Measurements from ENCODE around the gene MYO5A. TPM values are rescaled to one million over a fixed set of nuclear protein-coding genes. Genes with fewer than 3 reads are reported as not detected.

Gene MYO5A
- total and polyA plus RNA-seq, 2 donors (not counting 1 experiment from before 2014, with no cell fraction given), result 12.2 to 44.4 TPM

- whole genome bisulfite sequencing (ENCODE audit: insufficient coverage), result 100% methylated on average over 1 of the region's 1 CpG
- no peaks in the 10 kb centered on the region for H3K27me3 Mint-ChIP-seq
- Histone ChIP-seq H3K9me3 (ENCODE audit: control extremely low read depth in 1 of 3, control insufficient read depth in 2 of 3, insufficient read depth in 1 of 3, low read length in 2 of 3) (no peaks in the 10 kb centered on the region), H3K79me2 (ENCODE audit: control insufficient read depth, insufficient read depth, low read length) (no peaks in the 10 kb centered on the region), H3K27ac (ENCODE audit: low read length in 2 of 2) (no peak overlapping the region), H3K4me2 (replicated peaks; ENCODE audit: low read depth, low read length, poor library complexity, severe bottlenecking) (no peak overlapping the region), H3K4me1 (ENCODE audit: control insufficient read depth in 2 of 2, insufficient read depth in 2 of 2, low read length in 2 of 2) (no peaks in the 10 kb centered on the region), H3K27me3 (replicated peaks in 1 of 4; ENCODE audit: control extremely low read depth in 1 of 4, control insufficient read depth in 3 of 4, insufficient read depth in 4 of 4, low read length in 3 of 4) (no peaks in the 10 kb centered on the region), H3K9ac (ENCODE audit: low read length) (no peak overlapping the region), H3K4me3 (ENCODE audit: control extremely low read depth in 1 of 5, extremely low read depth in 1 of 5, insufficient read depth in 1 of 5, low read depth in 2 of 5, low read length in 4 of 5) (no peak overlapping the region), H3K36me3 (replicated peaks in 1 of 2; ENCODE audit: control extremely low read depth in 1 of 2, control insufficient read depth in 1 of 2, extremely low read depth in 1 of 2, insufficient read depth in 2 of 2, low read length in 1 of 2) (peaks cover 8 to 36% of the 10 kb centered on the region in 2 experiments), H4K20me1 (ENCODE audit: control insufficient read depth, insufficient read depth, low read length, poor library complexity, severe bottlenecking) (no peaks in the 10 kb centered on the region), H2AFZ (ENCODE audit: insufficient read depth, low read depth, low read length, poor library complexity, severe bottlenecking) (no peak overlapping the region)
- H3K27ac Mint-ChIP-seq, result no peak overlapping the region
- ChIA-PET CTCF (no interaction called here), POLR2A (no interaction called here)
- ATAC-seq (ENCODE audit: low read depth), result no peak
- H3K4me3 Mint-ChIP-seq, result no peak overlapping the region
- DNase-seq, result no peak
- intact Hi-C loops (cut with micrococcal nuclease), result no loop called here
- H3K4me1 Mint-ChIP-seq, result no peaks in the 10 kb centered on the region
- H3K9me3 Mint-ChIP-seq (ENCODE audit: insufficient read depth), result no peaks in the 10 kb centered on the region
- no peak for TF ChIP-seq CTCF (IDR thresholded peaks at IDR 0.05)
- no peak for TF ChIP-seq EZH2 (IDR thresholded peaks at IDR 0.05; ENCODE audit: borderline replicate concordance, insufficient read depth, low read depth, low read length, poor library complexity, severe bottlenecking)
Measured at GRCh38 chr15:52408823-52409222, 119.9 kb downstream of the MYO5A start.

DNA sequence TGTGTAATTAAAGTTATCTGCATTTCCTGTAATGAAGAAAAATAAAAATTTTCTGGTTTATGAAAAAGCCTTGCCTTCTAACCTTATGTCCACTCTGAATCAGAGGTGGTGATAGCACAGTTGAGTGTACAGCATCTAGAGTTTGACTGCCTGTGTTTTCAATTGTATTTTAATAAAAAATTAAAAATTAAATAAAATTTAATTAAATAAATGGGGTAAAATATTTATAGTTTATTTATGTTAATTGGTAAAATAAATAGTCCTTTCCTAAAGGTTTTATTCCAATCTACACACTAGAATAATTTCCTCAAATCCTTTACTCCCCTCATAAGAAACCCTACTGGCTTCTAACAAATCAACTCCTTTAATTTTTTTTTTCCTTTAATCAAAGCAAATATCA lies 121.3 kb downstream of the MYO5A start:
- Mint-ChIP-seq H3K9me3 (ENCODE audit: insufficient read depth) (no peaks in the 10 kb centered on the region), H3K4me1 (no peaks in the 10 kb centered on the region), H3K4me3 (no peak overlapping the region), H3K27ac (no peak overlapping the region), H3K27me3 (no peaks in the 10 kb centered on the region)
- TF ChIP-seq CTCF (IDR thresholded peaks at IDR 0.05), result no peak
- no peak overlapping the region for H3K4me3 ChIP-seq (ENCODE audit: control extremely low read depth in 1 of 5, extremely low read depth in 1 of 5, insufficient read depth in 1 of 5, low read depth in 2 of 5, low read length in 4 of 5)
- H3K36me3 ChIP-seq (replicated peaks in 1 of 2; ENCODE audit: control extremely low read depth in 1 of 2, control insufficient read depth in 1 of 2, extremely low read depth in 1 of 2, insufficient read depth in 2 of 2, low read length in 1 of 2), result peaks cover 11 to 38% of the 10 kb centered on the region in 2 experiments
- no peaks in the 10 kb centered on the region for H3K4me1 ChIP-seq (ENCODE audit: control insufficient read depth in 2 of 2, insufficient read depth in 2 of 2, low read length in 2 of 2)
- H3K27ac ChIP-seq (ENCODE audit: low read length in 2 of 2), result no peak overlapping the region
- H3K9me3 ChIP-seq (ENCODE audit: control extremely low read depth in 1 of 3, control insufficient read depth in 2 of 3, insufficient read depth in 1 of 3, low read length in 2 of 3), result no peaks in the 10 kb centered on the region
- POLR2A ChIA-PET, result interaction anchor here (0.6 kb wide), 1 partner anchor 116 kb away, joined by 6 read pairs; no protein-coding TSS in a partner anchor
- CTCF ChIA-PET, result interaction anchor here (1.1 kb wide), 1 partner anchor 27 kb away, joined by 3 read pairs; no protein-coding TSS in a partner anchor
- H3K79me2 ChIP-seq (ENCODE audit: control insufficient read depth, insufficient read depth, low read length), result no peaks in the 10 kb centered on the region
- no peak overlapping the region for H3K4me2 ChIP-seq (replicated peaks; ENCODE audit: low read depth, low read length, poor library complexity, severe bottlenecking)
- H2AFZ ChIP-seq (ENCODE audit: insufficient read depth, low read depth, low read length, poor library complexity, severe bottlenecking), result no peak overlapping the region
- no peaks in the 10 kb centered on the region for H3K27me3 ChIP-seq (replicated peaks in 1 of 4; ENCODE audit: control extremely low read depth in 1 of 4, control insufficient read depth in 3 of 4, insufficient read depth in 4 of 4, low read length in 3 of 4)
- no peaks in the 10 kb centered on the region for H4K20me1 ChIP-seq (ENCODE audit: control insufficient read depth, insufficient read depth, low read length, poor library complexity, severe bottlenecking)
- DNase-seq, result no peak
- ATAC-seq (ENCODE audit: low read depth), result no peak
- no peak overlapping the region for H3K9ac ChIP-seq (ENCODE audit: low read length)
- intact Hi-C loops (cut with micrococcal nuclease), result no loop called here

Measured in B cell (primary cell).